ENCODE measurements around the gene ZFHX2.
"Not testable (repeated sequence)": the region's sequence is repeated elsewhere in the genome, so short reads cannot be mapped to it uniquely, and the experiment has no call there.

The ZFHX2 gene

GRCh38 chr14:23542261-23542660 is 9.3 kb downstream of the ZFHX2 start:
- peaks cover 6% of the 10 kb centered on the region for H3K36me3 ChIP-seq (ENCODE audit: control insufficient read depth, insufficient read depth, low read length)
- H3K9ac ChIP-seq (ENCODE audit: low read depth, low read length) = no peak overlapping the region
- no peaks in the 10 kb centered on the region for H3K27me3 ChIP-seq (ENCODE audit: control insufficient read depth, insufficient read depth, low read length)
- peaks cover 44% of the 10 kb centered on the region for H3K4me1 ChIP-seq (ENCODE audit: control insufficient read depth, insufficient read depth, low read length)
- no peaks in the 10 kb centered on the region for H3K9me3 ChIP-seq (ENCODE audit: control insufficient read depth, insufficient read depth, low read length)
- H3K4me3 ChIP-seq (ENCODE audit: low read depth, low read length) = no peak overlapping the region

DNA sequence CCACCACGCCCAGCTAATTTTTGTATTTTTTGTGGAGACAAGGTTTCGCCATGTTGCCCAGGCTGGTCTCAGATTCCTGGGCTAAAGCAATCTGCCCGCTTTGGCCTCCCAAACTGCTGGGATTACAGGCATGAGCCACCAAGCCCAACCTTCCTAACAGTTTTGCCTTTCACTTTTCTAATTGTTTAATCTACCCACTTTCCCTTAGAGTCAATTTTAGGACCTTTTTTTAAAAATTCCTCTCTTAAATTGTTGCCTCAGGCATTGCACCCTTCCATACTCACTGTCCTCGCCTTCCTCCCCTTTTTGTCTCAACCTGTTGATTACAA is 11.5 kb downstream of the ZFHX2 start:
- H3K4me3 ChIP-seq (ENCODE audit: low read depth, low read length) = no peak overlapping the region
- no peaks in the 10 kb centered on the region for H3K27me3 ChIP-seq (ENCODE audit: control insufficient read depth, insufficient read depth, low read length)
- peaks cover 8% of the 10 kb centered on the region for H3K36me3 ChIP-seq (ENCODE audit: control insufficient read depth, insufficient read depth, low read length)
- peaks cover 33% of the 10 kb centered on the region for H3K4me1 ChIP-seq (ENCODE audit: control insufficient read depth, insufficient read depth, low read length)
- H3K9me3 ChIP-seq (ENCODE audit: control insufficient read depth, insufficient read depth, low read length) = no peaks in the 10 kb centered on the region
- no peak overlapping the region for H3K9ac ChIP-seq (ENCODE audit: low read depth, low read length)

DNA sequence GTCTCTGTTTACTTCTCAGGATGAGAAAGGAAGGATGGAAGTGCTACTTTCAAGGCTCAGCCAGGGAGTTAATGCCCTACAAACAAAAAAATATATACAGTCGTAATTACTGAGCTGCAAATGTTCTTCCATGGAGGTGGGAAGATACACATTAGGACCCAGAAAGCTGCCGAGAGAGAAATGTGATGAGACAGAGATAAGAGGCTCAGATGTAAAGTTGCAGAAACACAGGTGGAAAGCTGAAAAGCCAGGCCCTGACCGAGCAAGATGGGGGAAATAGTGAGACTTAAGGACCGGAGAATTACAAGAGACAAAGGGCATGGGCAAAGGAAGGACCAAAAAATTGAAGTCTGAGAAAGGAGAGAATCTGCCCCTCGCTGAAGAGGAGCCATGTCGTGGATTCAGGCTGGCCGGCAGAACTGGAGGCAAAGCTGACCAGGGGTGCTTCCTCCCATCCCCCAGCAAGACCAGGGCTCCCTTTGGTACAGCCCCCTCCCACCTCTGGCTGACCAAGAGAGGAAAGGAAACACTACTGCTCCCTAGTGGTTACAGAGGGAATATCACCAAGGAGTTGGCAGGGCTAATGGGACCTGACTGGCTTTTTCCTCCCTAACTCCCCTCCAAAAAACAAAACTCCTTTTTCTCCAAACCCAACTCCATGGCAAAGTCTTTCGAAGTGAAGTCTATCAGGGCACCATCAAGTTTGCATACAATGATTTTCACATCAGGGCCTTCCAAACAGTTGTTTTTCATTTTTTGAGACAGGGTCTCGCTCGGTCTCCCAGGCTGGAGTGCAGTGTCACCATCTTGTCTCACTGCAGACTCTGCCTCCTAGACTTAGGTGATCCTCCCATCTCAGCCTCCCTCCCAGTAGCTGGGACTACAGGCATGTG is 12.1 kb downstream of the ZFHX2 start:
- no peaks in the 10 kb centered on the region for H3K27me3 ChIP-seq (ENCODE audit: control insufficient read depth, insufficient read depth, low read length)
- peak overlapping the region; percentile 88 for H3K4me3 ChIP-seq (ENCODE audit: low read depth, low read length)
- H3K9me3 ChIP-seq (ENCODE audit: control insufficient read depth, insufficient read depth, low read length) = no peaks in the 10 kb centered on the region
- H3K36me3 ChIP-seq (ENCODE audit: control insufficient read depth, insufficient read depth, low read length) = peaks cover 13% of the 10 kb centered on the region
- peak overlapping the region; percentile 71 for H3K9ac ChIP-seq (ENCODE audit: low read depth, low read length)
- peaks cover 31% of the 10 kb centered on the region for H3K4me1 ChIP-seq (ENCODE audit: control insufficient read depth, insufficient read depth, low read length)

GRCh38 chr14:23538785-23539184 is 12.8 kb downstream of the ZFHX2 start:
- Histone ChIP-seq H3K4me3 (ENCODE audit: low read depth, low read length) (peak overlapping the region; percentile 88), H3K9ac (ENCODE audit: low read depth, low read length) (peak overlapping the region; percentile 93), H3K27me3 (ENCODE audit: control insufficient read depth, insufficient read depth, low read length) (no peaks in the 10 kb centered on the region), H3K9me3 (ENCODE audit: control insufficient read depth, insufficient read depth, low read length) (no peaks in the 10 kb centered on the region), H3K36me3 (ENCODE audit: control insufficient read depth, insufficient read depth, low read length) (peaks cover 20% of the 10 kb centered on the region), H3K4me1 (ENCODE audit: control insufficient read depth, insufficient read depth, low read length) (peaks cover 28% of the 10 kb centered on the region)

DNA sequence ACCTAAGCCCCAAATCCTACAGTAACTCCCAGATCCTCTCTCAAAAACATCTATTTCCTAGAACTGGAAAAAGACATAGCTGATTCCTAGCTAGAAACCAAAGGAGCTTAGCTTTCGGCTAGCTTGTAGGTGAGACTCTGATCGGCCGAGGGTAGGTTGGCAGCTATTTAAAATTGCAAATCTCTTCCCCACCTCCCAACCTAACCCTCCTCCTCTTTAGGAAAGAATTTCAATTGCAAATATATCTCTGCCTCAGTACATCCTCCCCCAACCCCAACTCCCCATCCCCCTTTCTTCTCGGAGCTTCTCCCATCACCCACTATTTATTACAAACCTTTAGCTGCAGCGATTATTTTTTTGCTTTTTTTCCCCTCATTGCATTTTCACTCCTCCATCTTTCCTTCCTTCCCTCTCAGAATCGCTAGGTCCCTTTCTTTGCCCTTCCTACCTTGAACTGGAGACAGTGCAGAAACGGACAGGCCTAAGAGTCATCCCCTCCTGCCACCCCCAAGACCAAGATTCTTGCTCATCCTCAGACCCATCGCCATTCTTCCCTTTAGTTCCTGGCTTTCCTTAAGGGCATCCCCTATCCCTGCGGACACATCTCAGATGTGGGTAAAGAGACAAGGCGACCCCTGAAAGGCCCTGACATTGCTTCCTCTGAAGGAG is 13.4 kb downstream of the ZFHX2 start:
- Histone ChIP-seq H3K4me1 (ENCODE audit: control insufficient read depth, insufficient read depth, low read length) (peaks cover 22% of the 10 kb centered on the region), H3K36me3 (ENCODE audit: control insufficient read depth, insufficient read depth, low read length) (peaks cover 25% of the 10 kb centered on the region), H3K27me3 (ENCODE audit: control insufficient read depth, insufficient read depth, low read length) (no peaks in the 10 kb centered on the region), H3K4me3 (ENCODE audit: low read depth, low read length) (peak overlapping the region; percentile 88), H3K9me3 (ENCODE audit: control insufficient read depth, insufficient read depth, low read length) (no peaks in the 10 kb centered on the region), H3K9ac (ENCODE audit: low read depth, low read length) (peak overlapping the region; percentile 93)

- peak overlapping the region; percentile 88 for H3K4me3 ChIP-seq (ENCODE audit: low read depth, low read length)
- peaks cover 21% of the 10 kb centered on the region for H3K4me1 ChIP-seq (ENCODE audit: control insufficient read depth, insufficient read depth, low read length)
- no peaks in the 10 kb centered on the region for H3K27me3 ChIP-seq (ENCODE audit: control insufficient read depth, insufficient read depth, low read length)
- H3K36me3 ChIP-seq (ENCODE audit: control insufficient read depth, insufficient read depth, low read length) = peaks cover 32% of the 10 kb centered on the region
- H3K9ac ChIP-seq (ENCODE audit: low read depth, low read length) = peak overlapping the region; percentile 86
- H3K9me3 ChIP-seq (ENCODE audit: control insufficient read depth, insufficient read depth, low read length) = no peaks in the 10 kb centered on the region
Measured at GRCh38 chr14:23537351-23538049, 14.1 kb downstream of the ZFHX2 start.

- H3K9me3 ChIP-seq (ENCODE audit: control insufficient read depth, insufficient read depth, low read length); H3K9ac ChIP-seq (ENCODE audit: low read depth, low read length); H3K27me3 ChIP-seq (ENCODE audit: control insufficient read depth, insufficient read depth, low read length): not testable (repeated sequence)
- H3K4me3 ChIP-seq (ENCODE audit: low read depth, low read length) = peak overlapping the region; percentile 35
- H3K4me1 ChIP-seq (ENCODE audit: control insufficient read depth, insufficient read depth, low read length) = peaks cover 18% of the 10 kb centered on the region
- H3K36me3 ChIP-seq (ENCODE audit: control insufficient read depth, insufficient read depth, low read length) = peaks cover 32% of the 10 kb centered on the region
Measured at GRCh38 chr14:23536906-23537305, 14.7 kb downstream of the ZFHX2 start.

- Histone ChIP-seq H3K27me3 (ENCODE audit: control insufficient read depth, insufficient read depth, low read length) (no peaks in the 10 kb centered on the region), H3K4me3 (ENCODE audit: low read depth, low read length) (no peak overlapping the region), H3K36me3 (ENCODE audit: control insufficient read depth, insufficient read depth, low read length) (peaks cover 32% of the 10 kb centered on the region), H3K4me1 (ENCODE audit: control insufficient read depth, insufficient read depth, low read length) (peaks cover 18% of the 10 kb centered on the region), H3K9me3 (ENCODE audit: control insufficient read depth, insufficient read depth, low read length) (no peaks in the 10 kb centered on the region), H3K9ac (ENCODE audit: low read depth, low read length) (no peak overlapping the region)
Measured at GRCh38 chr14:23536494-23536893, 15.1 kb downstream of the ZFHX2 start.

- Histone ChIP-seq H3K36me3 (ENCODE audit: control insufficient read depth, insufficient read depth, low read length) (peaks cover 35% of the 10 kb centered on the region), H3K9ac (ENCODE audit: low read depth, low read length) (no peak overlapping the region), H3K4me3 (ENCODE audit: low read depth, low read length) (no peak overlapping the region), H3K4me1 (ENCODE audit: control insufficient read depth, insufficient read depth, low read length) (peaks cover 18% of the 10 kb centered on the region), H3K9me3 (ENCODE audit: control insufficient read depth, insufficient read depth, low read length) (no peaks in the 10 kb centered on the region), H3K27me3 (ENCODE audit: control insufficient read depth, insufficient read depth, low read length) (no peaks in the 10 kb centered on the region)
Measured at GRCh38 chr14:23535943-23536342, 15.6 kb downstream of the ZFHX2 start.

DNA sequence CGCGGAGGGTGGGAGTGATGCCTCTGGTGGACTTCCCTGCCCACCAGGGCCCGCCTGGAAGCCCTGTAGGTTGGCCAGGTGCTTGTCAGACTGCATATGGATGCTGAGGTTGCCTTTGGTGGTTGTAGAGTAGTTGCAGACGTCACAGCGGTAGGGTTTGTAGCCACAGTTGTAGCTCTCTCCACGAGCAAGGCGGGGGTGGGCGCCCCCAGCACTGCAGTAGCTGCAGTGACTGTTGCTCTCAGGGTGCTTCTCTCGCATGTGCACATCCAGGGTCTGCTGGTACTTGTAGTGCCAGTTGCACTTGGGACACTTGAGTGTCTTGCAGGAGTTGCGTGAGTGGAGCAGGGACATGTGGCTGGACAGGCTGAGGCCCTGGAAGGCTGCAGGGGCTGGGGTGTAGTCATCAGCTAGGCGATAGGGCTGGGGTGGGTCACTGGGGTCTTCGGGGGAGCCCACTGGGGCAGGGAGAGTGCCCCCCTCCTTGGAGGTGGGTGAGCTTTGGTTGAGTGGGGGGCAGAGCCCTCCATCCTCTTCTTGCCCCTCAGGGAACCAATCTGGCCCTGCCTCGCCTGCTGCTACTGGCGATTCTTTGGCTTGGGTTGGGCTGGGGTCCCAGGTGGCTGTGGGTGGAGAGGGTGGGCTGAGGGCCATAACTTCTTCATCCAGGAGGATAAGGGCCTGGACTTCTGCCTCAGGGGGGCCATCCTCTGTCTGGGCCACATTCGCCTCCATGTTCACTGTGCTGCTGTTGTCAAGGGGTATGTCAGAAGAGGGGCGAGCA is 17.7 kb downstream of the ZFHX2 start:
- H3K36me3 ChIP-seq (ENCODE audit: control insufficient read depth, insufficient read depth, low read length) = peaks cover 46% of the 10 kb centered on the region
- H3K9me3 ChIP-seq (ENCODE audit: control insufficient read depth, insufficient read depth, low read length) = no peaks in the 10 kb centered on the region
- H3K4me3 ChIP-seq (ENCODE audit: low read depth, low read length) = no peak overlapping the region
- peaks cover 6% of the 10 kb centered on the region for H3K4me1 ChIP-seq (ENCODE audit: control insufficient read depth, insufficient read depth, low read length)
- no peak overlapping the region for H3K9ac ChIP-seq (ENCODE audit: low read depth, low read length)
- H3K27me3 ChIP-seq (ENCODE audit: control insufficient read depth, insufficient read depth, low read length) = no peaks in the 10 kb centered on the region

GRCh38 chr14:23532658-23533057 is 18.9 kb downstream of the ZFHX2 start:
- H3K36me3 ChIP-seq (ENCODE audit: control insufficient read depth, insufficient read depth, low read length) = peaks cover 46% of the 10 kb centered on the region
- no peak overlapping the region for H3K9ac ChIP-seq (ENCODE audit: low read depth, low read length)
- H3K9me3 ChIP-seq (ENCODE audit: control insufficient read depth, insufficient read depth, low read length) = no peaks in the 10 kb centered on the region
- no peak overlapping the region for H3K4me3 ChIP-seq (ENCODE audit: low read depth, low read length)
- peaks cover 16% of the 10 kb centered on the region for H3K4me1 ChIP-seq (ENCODE audit: control insufficient read depth, insufficient read depth, low read length)
- no peaks in the 10 kb centered on the region for H3K27me3 ChIP-seq (ENCODE audit: control insufficient read depth, insufficient read depth, low read length)
